ENCODE measurements around the gene ASPSCR1. TPM values are rescaled to one million over a fixed set of nuclear protein-coding genes. Genes with fewer than 3 reads are reported as not detected.

ASPSCR1 gene
- total RNA-seq, 1 experiment from 2014 or later, result 51.0 TPM

DNA sequence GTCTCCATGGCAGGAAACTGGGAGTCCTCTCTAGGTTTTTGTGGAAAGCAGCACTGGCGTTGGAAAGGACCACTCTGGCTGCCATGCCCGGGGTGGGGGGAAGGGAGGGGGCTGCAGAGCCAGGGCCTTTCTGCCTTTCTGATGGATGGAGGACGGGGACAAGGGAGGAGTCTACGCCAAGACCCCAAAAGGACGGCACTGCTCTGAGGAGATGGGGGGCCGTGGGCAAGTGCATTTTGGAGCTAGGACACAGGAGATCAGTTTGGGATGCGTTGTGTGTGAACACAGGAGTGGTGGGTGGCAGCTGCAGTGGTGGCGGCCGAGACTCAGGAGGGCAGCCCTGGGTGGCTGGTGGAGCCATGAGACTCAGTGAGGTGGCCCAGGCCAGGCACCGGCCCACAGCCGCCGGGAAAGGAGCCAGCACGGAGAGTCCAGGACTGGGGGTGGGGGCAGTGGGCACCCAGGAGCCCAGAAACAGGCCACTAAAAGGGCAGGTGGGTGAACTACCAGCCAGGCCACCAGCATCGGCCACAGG lies 43.2 kb downstream of the ASPSCR1 start (continued):
- TF ChIP-seq, protein P1, sequence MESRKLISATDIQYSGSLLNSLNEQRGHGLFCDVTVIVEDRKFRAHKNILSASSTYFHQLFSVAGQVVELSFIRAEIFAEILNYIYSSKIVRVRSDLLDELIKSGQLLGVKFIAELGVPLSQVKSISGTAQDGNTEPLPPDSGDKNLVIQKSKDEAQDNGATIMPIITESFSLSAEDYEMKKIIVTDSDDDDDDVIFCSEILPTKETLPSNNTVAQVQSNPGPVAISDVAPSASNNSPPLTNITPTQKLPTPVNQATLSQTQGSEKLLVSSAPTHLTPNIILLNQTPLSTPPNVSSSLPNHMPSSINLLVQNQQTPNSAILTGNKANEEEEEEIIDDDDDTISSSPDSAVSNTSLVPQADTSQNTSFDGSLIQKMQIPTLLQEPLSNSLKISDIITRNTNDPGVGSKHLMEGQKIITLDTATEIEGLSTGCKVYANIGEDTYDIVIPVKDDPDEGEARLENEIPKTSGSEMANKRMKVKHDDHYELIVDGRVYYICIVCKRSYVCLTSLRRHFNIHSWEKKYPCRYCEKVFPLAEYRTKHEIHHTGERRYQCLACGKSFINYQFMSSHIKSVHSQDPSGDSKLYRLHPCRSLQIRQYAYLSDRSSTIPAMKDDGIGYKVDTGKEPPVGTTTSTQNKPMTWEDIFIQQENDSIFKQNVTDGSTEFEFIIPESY (IDR thresholded peaks at IDR 0.05; ENCODE audit: extremely low read depth, insufficient replicate concordance, low read length), result no peak
- no peak for TF ChIP-seq ZNF274 (IDR thresholded peaks at IDR 0.05; ENCODE audit: low read depth, low read length)
- no peak for TF ChIP-seq ZFX (IDR thresholded peaks at IDR 0.05)

DNA sequence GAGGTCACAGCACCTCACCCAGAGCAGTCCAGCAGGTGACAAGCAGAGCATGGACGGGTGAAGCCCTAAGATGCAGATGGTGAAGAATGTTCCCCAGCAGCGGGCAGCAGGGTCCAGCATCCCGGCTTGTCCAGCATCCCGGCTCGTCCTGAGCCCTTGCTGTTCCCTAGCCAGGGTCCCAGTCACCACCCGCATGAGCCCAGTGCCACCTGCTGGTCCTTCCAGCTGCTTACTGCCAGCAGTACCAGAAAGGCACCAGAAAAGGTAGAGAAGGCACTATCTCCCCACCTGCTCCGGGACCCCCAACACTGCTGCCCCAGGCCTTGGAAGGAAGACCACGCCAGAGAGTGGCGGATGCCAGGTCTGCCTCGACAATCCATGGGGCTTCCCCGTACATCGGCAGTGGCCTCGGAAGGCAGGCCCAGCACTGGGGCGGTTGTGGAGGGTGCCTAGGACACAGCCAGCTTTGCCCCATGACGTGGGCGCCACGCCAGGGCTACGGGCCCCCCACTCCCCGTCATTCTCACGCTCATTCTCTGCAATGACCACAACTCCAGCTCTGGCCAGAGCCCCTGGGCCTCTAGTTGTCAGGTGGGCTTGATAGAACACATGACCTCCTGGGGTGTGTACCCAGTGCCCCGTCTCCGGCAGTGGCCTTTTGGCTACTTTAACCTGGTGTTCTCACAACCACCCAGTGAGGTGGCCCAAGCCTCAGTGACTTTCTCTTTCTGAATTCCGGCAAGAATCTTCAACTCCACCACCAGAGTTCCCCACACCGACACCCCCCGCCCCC lies 43.9 kb downstream of the ASPSCR1 start:
- ChIA-PET CTCF (interaction anchor here (0.9 to 5.3 kb wide), 16 partner anchors 9 to 346 kb away, joined by 3 to 151 read pairs (median 8); partner anchors contain the start of genes ARHGDIA, DCXR, MAFG and NOTUM), POLR2A (interaction anchor here (0.8 to 1.9 kb wide), 4 partner anchors 48 to 152 kb away, joined by 3 to 6 read pairs (median 4); no protein-coding TSS in a partner anchor), RAD21 (ENCODE audit: low non-redundant PET in 1 of 2, low total read pairs in 2 of 2, uncharacterized antibody in 2 of 2, unreplicated experiment in 2 of 2) (interaction anchor here (0.6 to 5.3 kb wide), 6 partner anchors 18 to 79 kb away, joined by 3 to 50 read pairs (median 3); partner anchors contain the start of gene NOTUM (in 2 of the 2))
- DNase-seq (ENCODE audit: low read depth, low spot score) (peak; percentile 68), ATAC-seq (peak; percentile 13; the same call in 1 of the 2 replicates)
- peak; percentile 100 for TF ChIP-seq RAD21 (IDR thresholded peaks at IDR 0.05; ENCODE audit: low read depth)
- TF ChIP-seq CBX3 (IDR thresholded peaks at IDR 0.05; ENCODE audit: low read depth), result no peak
- TF ChIP-seq, protein P1 (IDR thresholded peaks at IDR 0.05; ENCODE audit: extremely low read depth, insufficient replicate concordance, low read length), result peak; percentile 43
- TF ChIP-seq, protein P2, sequence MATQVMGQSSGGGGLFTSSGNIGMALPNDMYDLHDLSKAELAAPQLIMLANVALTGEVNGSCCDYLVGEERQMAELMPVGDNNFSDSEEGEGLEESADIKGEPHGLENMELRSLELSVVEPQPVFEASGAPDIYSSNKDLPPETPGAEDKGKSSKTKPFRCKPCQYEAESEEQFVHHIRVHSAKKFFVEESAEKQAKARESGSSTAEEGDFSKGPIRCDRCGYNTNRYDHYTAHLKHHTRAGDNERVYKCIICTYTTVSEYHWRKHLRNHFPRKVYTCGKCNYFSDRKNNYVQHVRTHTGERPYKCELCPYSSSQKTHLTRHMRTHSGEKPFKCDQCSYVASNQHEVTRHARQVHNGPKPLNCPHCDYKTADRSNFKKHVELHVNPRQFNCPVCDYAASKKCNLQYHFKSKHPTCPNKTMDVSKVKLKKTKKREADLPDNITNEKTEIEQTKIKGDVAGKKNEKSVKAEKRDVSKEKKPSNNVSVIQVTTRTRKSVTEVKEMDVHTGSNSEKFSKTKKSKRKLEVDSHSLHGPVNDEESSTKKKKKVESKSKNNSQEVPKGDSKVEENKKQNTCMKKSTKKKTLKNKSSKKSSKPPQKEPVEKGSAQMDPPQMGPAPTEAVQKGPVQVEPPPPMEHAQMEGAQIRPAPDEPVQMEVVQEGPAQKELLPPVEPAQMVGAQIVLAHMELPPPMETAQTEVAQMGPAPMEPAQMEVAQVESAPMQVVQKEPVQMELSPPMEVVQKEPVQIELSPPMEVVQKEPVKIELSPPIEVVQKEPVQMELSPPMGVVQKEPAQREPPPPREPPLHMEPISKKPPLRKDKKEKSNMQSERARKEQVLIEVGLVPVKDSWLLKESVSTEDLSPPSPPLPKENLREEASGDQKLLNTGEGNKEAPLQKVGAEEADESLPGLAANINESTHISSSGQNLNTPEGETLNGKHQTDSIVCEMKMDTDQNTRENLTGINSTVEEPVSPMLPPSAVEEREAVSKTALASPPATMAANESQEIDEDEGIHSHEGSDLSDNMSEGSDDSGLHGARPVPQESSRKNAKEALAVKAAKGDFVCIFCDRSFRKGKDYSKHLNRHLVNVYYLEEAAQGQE (IDR thresholded peaks at IDR 0.05; ENCODE audit: low read depth), result no peak
- TF ChIP-seq, protein P3, sequence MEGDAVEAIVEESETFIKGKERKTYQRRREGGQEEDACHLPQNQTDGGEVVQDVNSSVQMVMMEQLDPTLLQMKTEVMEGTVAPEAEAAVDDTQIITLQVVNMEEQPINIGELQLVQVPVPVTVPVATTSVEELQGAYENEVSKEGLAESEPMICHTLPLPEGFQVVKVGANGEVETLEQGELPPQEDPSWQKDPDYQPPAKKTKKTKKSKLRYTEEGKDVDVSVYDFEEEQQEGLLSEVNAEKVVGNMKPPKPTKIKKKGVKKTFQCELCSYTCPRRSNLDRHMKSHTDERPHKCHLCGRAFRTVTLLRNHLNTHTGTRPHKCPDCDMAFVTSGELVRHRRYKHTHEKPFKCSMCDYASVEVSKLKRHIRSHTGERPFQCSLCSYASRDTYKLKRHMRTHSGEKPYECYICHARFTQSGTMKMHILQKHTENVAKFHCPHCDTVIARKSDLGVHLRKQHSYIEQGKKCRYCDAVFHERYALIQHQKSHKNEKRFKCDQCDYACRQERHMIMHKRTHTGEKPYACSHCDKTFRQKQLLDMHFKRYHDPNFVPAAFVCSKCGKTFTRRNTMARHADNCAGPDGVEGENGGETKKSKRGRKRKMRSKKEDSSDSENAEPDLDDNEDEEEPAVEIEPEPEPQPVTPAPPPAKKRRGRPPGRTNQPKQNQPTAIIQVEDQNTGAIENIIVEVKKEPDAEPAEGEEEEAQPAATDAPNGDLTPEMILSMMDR (IDR thresholded peaks at IDR 0.05 in 2 of 3, conservative IDR thresholded peaks at IDR 0.05 in 1 of 3; ENCODE audit: borderline replicate concordance in 1 of 3, insufficient read depth in 1 of 3, low read depth in 2 of 3, low read length in 2 of 3), result peak; percentile 92 to 99 (median 95)
- intact Hi-C loops (cut with micrococcal nuclease), result loop anchor here (1.0 to 5.0 kb wide), 5 partner anchors 19 to 731 kb away; partner anchors contain the start of genes PCYT2 and TBCD
- Histone ChIP-seq H3K9me2 (ENCODE audit: insufficient read depth) (no peaks in the 10 kb centered on the region), H3K4me3 (replicated peaks in 1 of 2; ENCODE audit: low read depth in 1 of 2, low read length in 2 of 2) (peak overlapping the region; percentile 84 to 100), H3K4me2 (ENCODE audit: low read length) (peak overlapping the region; percentile 80), H3K27me3 (ENCODE audit: insufficient read depth, low read length) (no peaks in the 10 kb centered on the region), H3K36me3 (ENCODE audit: control insufficient read depth in 1 of 2, insufficient read depth in 2 of 2, low read length in 2 of 2) (peaks cover 0 to 10% of the 10 kb centered on the region in 2 experiments; a peak in 1 of 4 replicates), H4K20me1 (ENCODE audit: insufficient read depth) (peaks cover 4% of the 10 kb centered on the region; the same call in 1 of the 2 replicates), H3K9me3 (ENCODE audit: control insufficient read depth in 1 of 2, insufficient read depth in 1 of 2, low read depth in 1 of 2, low read length in 2 of 2) (no peaks in the 10 kb centered on the region), H3K9ac (ENCODE audit: low read length) (peak overlapping the region; percentile 98), H2AFZ (ENCODE audit: low read depth, low read length, poor library complexity, severe bottlenecking) (no peak overlapping the region), H3K4me1 (ENCODE audit: control insufficient read depth in 1 of 2, insufficient read depth in 2 of 2, low read length in 2 of 2) (peaks cover 29 to 47% of the 10 kb centered on the region in 2 experiments), H3K79me2 (ENCODE audit: insufficient read depth, low read length) (peaks cover 46% of the 10 kb centered on the region), H3K27ac (ENCODE audit: low read depth, low read length) (peak overlapping the region; percentile 96)
- BruUV-seq (replicated peaks), result no TSS peak

Measured in HCT116 (cell line).